Measurements from ENCODE around the gene DTNB.

DNA sequence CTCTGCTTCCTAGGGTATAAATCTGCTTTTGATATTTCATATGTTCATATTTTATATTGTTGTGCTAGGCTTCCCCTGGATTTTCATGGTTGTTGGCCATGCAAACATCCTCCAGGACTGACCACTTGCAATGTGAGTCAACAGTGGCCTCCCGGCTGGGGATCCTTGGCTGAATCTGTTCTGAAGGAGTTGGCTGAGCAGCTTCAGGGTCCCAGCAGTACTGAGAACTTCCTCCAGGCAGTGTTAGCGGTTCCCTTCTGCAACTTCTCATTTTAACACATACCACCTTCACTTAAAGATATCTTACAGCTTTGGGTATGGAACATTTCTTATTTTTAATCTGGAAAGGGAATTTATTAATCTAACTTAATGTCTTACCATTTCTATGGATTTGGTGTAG is 122.1 kb downstream of the DTNB start:
- TF ChIP-seq, protein P1, sequence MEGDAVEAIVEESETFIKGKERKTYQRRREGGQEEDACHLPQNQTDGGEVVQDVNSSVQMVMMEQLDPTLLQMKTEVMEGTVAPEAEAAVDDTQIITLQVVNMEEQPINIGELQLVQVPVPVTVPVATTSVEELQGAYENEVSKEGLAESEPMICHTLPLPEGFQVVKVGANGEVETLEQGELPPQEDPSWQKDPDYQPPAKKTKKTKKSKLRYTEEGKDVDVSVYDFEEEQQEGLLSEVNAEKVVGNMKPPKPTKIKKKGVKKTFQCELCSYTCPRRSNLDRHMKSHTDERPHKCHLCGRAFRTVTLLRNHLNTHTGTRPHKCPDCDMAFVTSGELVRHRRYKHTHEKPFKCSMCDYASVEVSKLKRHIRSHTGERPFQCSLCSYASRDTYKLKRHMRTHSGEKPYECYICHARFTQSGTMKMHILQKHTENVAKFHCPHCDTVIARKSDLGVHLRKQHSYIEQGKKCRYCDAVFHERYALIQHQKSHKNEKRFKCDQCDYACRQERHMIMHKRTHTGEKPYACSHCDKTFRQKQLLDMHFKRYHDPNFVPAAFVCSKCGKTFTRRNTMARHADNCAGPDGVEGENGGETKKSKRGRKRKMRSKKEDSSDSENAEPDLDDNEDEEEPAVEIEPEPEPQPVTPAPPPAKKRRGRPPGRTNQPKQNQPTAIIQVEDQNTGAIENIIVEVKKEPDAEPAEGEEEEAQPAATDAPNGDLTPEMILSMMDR (conservative IDR thresholded peaks at IDR 0.05): no peak
- no peak for TF ChIP-seq EZH2 (IDR thresholded peaks at IDR 0.05; ENCODE audit: low read depth)

Measured in PC-9 (cell line).